Tibial nerve (tissue), 4 donors: Measurements from ENCODE around the gene ANO4. TPM values are rescaled to one million over a fixed set of nuclear protein-coding genes. Genes with fewer than 3 reads are reported as not detected.

Source experiments
- DNase-seq, 2 donors: peaks; one replicate each; pipeline ENCODE4 v3.0.0-alpha.2; 2019; ENCODE audit warnings: low spot score in 2 of 2
- H3K27ac ChIP-seq, 4 donors: fragments of 200-600 bp; sonication (generic) in 3 of 4; one replicate each; pipeline ENCODE4 v1.5.1; 2017 to 2019; ENCODE audit warnings: mild to moderate bottlenecking in 1 of 4
- H3K27me3 ChIP-seq, 2 donors: fragments of 200-600 bp; sonication (generic) in 1 of 2; one replicate each; pipeline versions ENCODE4 v1.5.1 to v1.6.0; 2017 to 2019
- H3K36me3 ChIP-seq, 3 donors: fragments of 200-600 bp; sonication (generic); one replicate each; pipeline ENCODE4 v1.5.1; 2018 to 2019
- H3K4me1 ChIP-seq, 4 donors: fragments of 200-600 bp; sonication (generic) in 3 of 4; one replicate each; pipeline ENCODE4 v1.5.1; 2017 to 2019
- H3K4me3 ChIP-seq, 4 donors: fragments of 200-600 bp; sonication (generic) in 3 of 4; one replicate each; pipeline ENCODE4 v1.5.1; 2017 to 2019; ENCODE audit warnings: mild to moderate bottlenecking in 1 of 4, moderate library complexity in 1 of 4
- H3K9me3 ChIP-seq, 4 donors: fragments of 200-600 bp; sonication (generic) in 3 of 4; one replicate each; pipeline ENCODE4 v1.5.1; 2017 to 2019
- EP300 ChIP-seq, 2 donors: sonication (generic); formaldehyde crosslinking; IDR thresholded peaks; one replicate each; pipeline ENCODE4 v1.6.1; 2017; ENCODE audit warnings: antibody characterized with exemption in 2 of 2, mild to moderate bottlenecking in 1 of 2
- POLR2A ChIP-seq, 2 donors: fragments of 450-650 bp; IDR thresholded peaks; one replicate each; pipeline ENCODE4 v1.6.1; 2017; ENCODE audit warnings: antibody characterized with exemption in 2 of 2, mild to moderate bottlenecking in 2 of 2, moderate library complexity in 2 of 2
- WGBS, 2 donors: methylation state at CpG; one replicate each; pipeline ENCODE4 v1.1.5; 2018; 5-methylcytosine and 5-hydroxymethylcytosine counted together
- total RNA-seq, 4 donors: library from RNA; depleted of rRNA; stranded (reverse); fragments of >200 nt; gene quantifications; one replicate each; pipeline ENCODE4 v1.1.0, GENCODE V29; 2016
- TF ChIP-seq, protein P1 (sequence below), 5 experiments: fragments of 200-600 bp in 3 of 5; fragments of 450-650 bp in 2 of 5; sonication (generic) in 3 of 5; IDR thresholded peaks; one replicate each; pipeline ENCODE4 v1.5.1; 2016 to 2019; ENCODE audit warnings: antibody characterized with exemption in 5 of 5, mild to moderate bottlenecking in 3 of 5, moderate library complexity in 2 of 5

The ANO4 gene
- total RNA-seq, 4 donors from 2014 or later, result 0.63 to 3.9 (median 1.3) TPM; not detected in 1

DNA sequence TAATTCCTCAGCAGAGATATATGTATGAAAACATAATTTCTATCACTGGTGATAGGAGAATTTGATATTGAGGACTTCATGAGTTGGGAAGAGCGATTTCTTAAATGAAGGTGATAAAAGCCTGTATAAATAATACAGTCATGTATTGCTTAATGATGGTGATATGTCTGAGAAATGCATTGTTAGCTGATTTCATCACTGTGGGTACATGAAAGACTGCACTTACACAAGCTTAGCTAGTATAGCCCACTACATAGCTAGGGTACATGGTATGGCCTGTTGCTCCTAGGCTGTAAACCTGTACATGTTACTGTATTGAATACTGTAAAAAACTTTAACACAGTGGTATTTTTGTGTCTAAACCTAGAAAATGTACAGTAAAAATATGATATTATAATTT lies 63.4 kb downstream of the ANO4 start:
- H3K27ac ChIP-seq, result no peak overlapping the region
- H3K4me3 ChIP-seq, result no peak overlapping the region
- no peak for DNase-seq
- no peaks in the 10 kb centered on the region for H3K27me3 ChIP-seq
- no peaks in the 10 kb centered on the region for H3K4me1 ChIP-seq
- no peaks in the 10 kb centered on the region for H3K36me3 ChIP-seq
- TF ChIP-seq, protein P1, sequence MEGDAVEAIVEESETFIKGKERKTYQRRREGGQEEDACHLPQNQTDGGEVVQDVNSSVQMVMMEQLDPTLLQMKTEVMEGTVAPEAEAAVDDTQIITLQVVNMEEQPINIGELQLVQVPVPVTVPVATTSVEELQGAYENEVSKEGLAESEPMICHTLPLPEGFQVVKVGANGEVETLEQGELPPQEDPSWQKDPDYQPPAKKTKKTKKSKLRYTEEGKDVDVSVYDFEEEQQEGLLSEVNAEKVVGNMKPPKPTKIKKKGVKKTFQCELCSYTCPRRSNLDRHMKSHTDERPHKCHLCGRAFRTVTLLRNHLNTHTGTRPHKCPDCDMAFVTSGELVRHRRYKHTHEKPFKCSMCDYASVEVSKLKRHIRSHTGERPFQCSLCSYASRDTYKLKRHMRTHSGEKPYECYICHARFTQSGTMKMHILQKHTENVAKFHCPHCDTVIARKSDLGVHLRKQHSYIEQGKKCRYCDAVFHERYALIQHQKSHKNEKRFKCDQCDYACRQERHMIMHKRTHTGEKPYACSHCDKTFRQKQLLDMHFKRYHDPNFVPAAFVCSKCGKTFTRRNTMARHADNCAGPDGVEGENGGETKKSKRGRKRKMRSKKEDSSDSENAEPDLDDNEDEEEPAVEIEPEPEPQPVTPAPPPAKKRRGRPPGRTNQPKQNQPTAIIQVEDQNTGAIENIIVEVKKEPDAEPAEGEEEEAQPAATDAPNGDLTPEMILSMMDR (IDR thresholded peaks at IDR 0.05), result no peak
- no peak for TF ChIP-seq EP300 (IDR thresholded peaks at IDR 0.05)
- TF ChIP-seq POLR2A (IDR thresholded peaks at IDR 0.05), result no peak
- no peaks in the 10 kb centered on the region for H3K9me3 ChIP-seq
- 82 to 93% methylated on average over 1 of the region's 1 CpG for WGBS, 2 donors

DNA sequence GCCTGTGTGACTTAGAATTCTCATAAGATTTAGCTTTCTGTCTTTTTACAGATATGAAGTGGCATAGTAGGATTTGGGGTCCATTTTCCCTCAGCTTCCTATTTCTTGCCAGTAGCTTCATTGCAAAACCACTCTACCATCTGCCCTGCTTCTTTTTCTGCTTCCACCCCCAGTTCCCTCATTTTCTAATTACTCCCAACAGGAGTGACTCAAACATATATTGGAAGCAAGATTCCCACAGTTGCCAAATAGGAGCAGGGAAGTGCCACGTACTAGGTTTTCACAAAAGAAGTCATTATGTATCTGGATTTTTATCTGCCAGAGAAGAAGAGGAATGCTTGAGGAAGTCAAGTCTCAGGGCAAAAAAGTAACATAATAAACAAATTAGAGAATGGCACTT lies 64.1 kb downstream of the ANO4 start:
- H3K4me3 ChIP-seq, result no peak overlapping the region
- H3K9me3 ChIP-seq, result no peaks in the 10 kb centered on the region
- DNase-seq, result no peak
- H3K36me3 ChIP-seq, result no peaks in the 10 kb centered on the region
- 24 to 48% methylated on average over 1 of the region's 1 CpG for WGBS, 2 donors
- TF ChIP-seq EP300 (IDR thresholded peaks at IDR 0.05), result no peak
- TF ChIP-seq POLR2A (IDR thresholded peaks at IDR 0.05), result no peak
- TF ChIP-seq, protein P1 (IDR thresholded peaks at IDR 0.05), result no peak
- no peak overlapping the region for H3K27ac ChIP-seq
- H3K4me1 ChIP-seq, result no peaks in the 10 kb centered on the region
- H3K27me3 ChIP-seq, result no peaks in the 10 kb centered on the region

DNA sequence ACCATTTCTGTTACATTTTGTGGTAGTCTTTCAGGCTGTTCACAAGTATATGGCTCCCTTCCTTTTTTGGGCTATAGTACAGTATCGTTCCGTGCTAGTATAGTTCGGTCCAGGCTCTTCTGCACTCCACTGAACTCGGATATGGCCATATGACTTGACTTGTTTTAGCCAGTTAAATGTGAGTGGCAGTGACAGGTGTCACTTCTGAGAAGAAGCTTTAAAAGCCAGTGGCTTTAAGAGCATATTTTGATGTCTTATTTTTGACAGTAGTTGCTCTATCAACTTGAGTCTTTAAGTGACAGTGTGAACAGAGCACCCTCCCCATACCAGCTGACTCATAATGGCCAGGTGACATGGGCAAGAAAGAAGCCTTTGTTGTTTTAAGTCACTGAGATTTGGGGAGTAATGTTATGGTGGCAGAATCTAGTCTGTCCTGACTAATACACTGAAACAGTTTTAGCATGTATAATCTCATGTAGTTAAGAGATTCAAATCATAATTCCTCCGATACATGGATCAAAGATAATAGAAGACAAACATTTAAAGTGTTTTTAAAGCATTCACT lies 64.6 kb downstream of the ANO4 start:
- Histone ChIP-seq H3K27me3 (no peaks in the 10 kb centered on the region), H3K4me1 (no peaks in the 10 kb centered on the region), H3K36me3 (no peaks in the 10 kb centered on the region), H3K27ac (no peak overlapping the region), H3K4me3 (no peak overlapping the region), H3K9me3 (no peaks in the 10 kb centered on the region)
- DNase-seq, result no peak
- 88% methylated on average over 5 of the region's 5 CpGs for WGBS, 2 donors
- TF ChIP-seq EP300 (IDR thresholded peaks at IDR 0.05) (no peak), POLR2A (IDR thresholded peaks at IDR 0.05) (no peak)
- TF ChIP-seq, protein P1 (IDR thresholded peaks at IDR 0.05), result no peak

DNA sequence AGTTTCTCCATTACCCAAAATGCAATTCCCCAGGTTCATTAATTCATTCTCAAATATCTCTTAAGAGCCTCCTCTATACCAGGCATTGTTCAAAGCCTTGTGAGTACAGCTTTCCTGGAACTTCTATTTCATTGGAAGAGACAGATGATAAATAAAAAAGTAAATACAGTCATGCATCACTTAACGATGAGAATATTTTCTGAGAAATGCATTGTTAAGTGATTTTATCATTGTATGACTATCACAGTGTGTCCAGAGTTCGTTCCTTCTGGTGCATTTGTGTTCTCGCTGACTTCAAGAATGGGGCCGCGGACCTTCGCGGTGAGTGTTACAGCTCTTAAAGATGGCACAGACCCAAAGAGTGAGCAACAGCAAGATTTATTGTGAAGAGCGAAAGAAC lies 66.0 kb downstream of the ANO4 start:
- Histone ChIP-seq H3K4me3 (no peak overlapping the region), H3K36me3 (no peaks in the 10 kb centered on the region), H3K27ac (no peak overlapping the region), H3K4me1 (no peaks in the 10 kb centered on the region), H3K27me3 (no peaks in the 10 kb centered on the region), H3K9me3 (no peaks in the 10 kb centered on the region)
- TF ChIP-seq EP300 (IDR thresholded peaks at IDR 0.05) (no peak), POLR2A (IDR thresholded peaks at IDR 0.05) (no peak)
- TF ChIP-seq, protein P1 (IDR thresholded peaks at IDR 0.05), result no peak
- whole genome bisulfite sequencing, 2 donors, result 88 to 90% methylated on average over 8 of the region's 8 CpGs
- DNase-seq, result no peak

DNA sequence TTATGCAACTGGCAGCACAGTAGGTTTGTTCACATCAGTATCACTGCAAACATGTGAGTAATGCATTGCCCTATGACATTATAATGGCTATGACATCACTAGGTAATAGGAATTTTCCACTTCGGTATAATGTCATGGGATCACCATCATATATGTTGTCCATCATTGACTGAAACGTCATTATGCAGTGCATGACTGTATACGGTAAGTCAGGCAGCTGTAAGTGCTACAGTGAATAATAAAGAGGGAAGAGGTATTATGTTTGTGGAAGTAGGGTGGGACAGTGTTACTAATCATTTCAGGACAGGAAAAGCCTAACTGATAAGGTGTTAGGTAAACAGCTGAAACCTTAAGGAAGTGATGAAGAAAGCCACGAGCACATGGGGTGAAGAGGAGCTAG lies 68.1 kb downstream of the ANO4 start:
- no peaks in the 10 kb centered on the region for H3K27me3 ChIP-seq
- 65 to 69% methylated on average over 4 of the region's 4 CpGs for WGBS, 2 donors
- TF ChIP-seq POLR2A (IDR thresholded peaks at IDR 0.05) (no peak), EP300 (IDR thresholded peaks at IDR 0.05) (no peak)
- TF ChIP-seq, protein P1 (IDR thresholded peaks at IDR 0.05), result no peak

More for the DNA sequence above, 68.1 kb downstream of the ANO4 start:
- no peak for DNase-seq
- Histone ChIP-seq H3K36me3 (no peaks in the 10 kb centered on the region), H3K9me3 (no peaks in the 10 kb centered on the region), H3K27ac (no peak overlapping the region), H3K4me1 (no peaks in the 10 kb centered on the region), H3K4me3 (no peak overlapping the region)
